Measurements from ENCODE around the gene EGFLAM. TPM values are rescaled to one million over a fixed set of nuclear protein-coding genes. Genes with fewer than 3 reads are reported as not detected.

Gene EGFLAM
- total RNA-seq, 2 experiments from 2014 or later: not detected

DNA sequence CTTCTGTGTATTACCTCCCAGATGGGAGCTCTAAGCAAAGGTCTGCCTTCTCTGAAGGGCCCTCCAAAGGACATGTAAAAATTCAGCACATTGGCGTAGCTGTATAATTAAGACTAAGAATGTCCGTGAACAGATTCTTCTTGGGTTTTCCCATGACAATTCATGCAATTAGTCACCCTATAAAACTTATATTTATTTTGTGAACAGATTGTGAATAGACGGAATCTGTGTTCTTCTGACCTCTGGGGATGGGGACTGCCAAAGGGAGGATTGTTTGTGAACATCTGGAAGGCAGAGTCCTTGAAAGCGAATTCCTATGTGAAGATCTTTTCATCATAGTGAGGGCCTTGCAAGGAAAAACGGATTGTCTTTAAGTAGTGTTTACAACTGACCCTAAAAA lies 111.3 kb downstream of the EGFLAM start:
- peaks cover 11% of the 10 kb centered on the region for H3K4me1 Mint-ChIP-seq (ENCODE audit: low read depth)
- H3K27ac Mint-ChIP-seq: no peak overlapping the region
- TF ChIP-seq CTCF (IDR thresholded peaks at IDR 0.05): no peak
- H3K27me3 Mint-ChIP-seq: peaks cover 1% of the 10 kb centered on the region
- no peaks in the 10 kb centered on the region for H3K9me3 Mint-ChIP-seq
- H3K4me3 Mint-ChIP-seq: no peak overlapping the region
- H3K36me3 Mint-ChIP-seq (ENCODE audit: low read depth): no peaks in the 10 kb centered on the region
- ChIA-PET CTCF (interaction anchor here (2.5 kb wide), 1 partner anchor 13 kb away, joined by 14 read pairs; no protein-coding TSS in a partner anchor), POLR2A (no interaction called here)
- intact Hi-C loops (cut with micrococcal nuclease): no loop called here
- no peak for DNase-seq
- no peak for ATAC-seq

- Mint-ChIP-seq H3K27me3 (peaks cover 1% of the 10 kb centered on the region), H3K9me3 (no peaks in the 10 kb centered on the region), H3K4me1 (ENCODE audit: low read depth) (peaks cover 11% of the 10 kb centered on the region), H3K36me3 (ENCODE audit: low read depth) (no peaks in the 10 kb centered on the region), H3K27ac (no peak overlapping the region), H3K4me3 (no peak overlapping the region)
- DNase-seq: no peak
- no peak for TF ChIP-seq CTCF (IDR thresholded peaks at IDR 0.05)
- ATAC-seq: no peak
- intact Hi-C loops (cut with micrococcal nuclease): no loop called here
- CTCF ChIA-PET: interaction anchor here (2.5 kb wide), 1 partner anchor 12 kb away, joined by 14 read pairs; no protein-coding TSS in a partner anchor
- POLR2A ChIA-PET: no interaction called here
Observed at GRCh38 chr5:38370358-38371100, 112.2 kb downstream of the EGFLAM start.

- no peak overlapping the region for H3K4me3 Mint-ChIP-seq
- ATAC-seq (no peak), DNase-seq (no peak)
- no peak overlapping the region for H3K27ac Mint-ChIP-seq
- no peaks in the 10 kb centered on the region for H3K36me3 Mint-ChIP-seq (ENCODE audit: low read depth)
- ChIA-PET CTCF (interaction anchor here (2.5 kb wide), 1 partner anchor 11 kb away, joined by 14 read pairs; no protein-coding TSS in a partner anchor), POLR2A (no interaction called here)
- TF ChIP-seq CTCF (IDR thresholded peaks at IDR 0.05): no peak
- H3K4me1 Mint-ChIP-seq (ENCODE audit: low read depth): peaks cover 14% of the 10 kb centered on the region
- intact Hi-C loops (cut with micrococcal nuclease): no loop called here
- peaks cover 3% of the 10 kb centered on the region for H3K27me3 Mint-ChIP-seq
- no peaks in the 10 kb centered on the region for H3K9me3 Mint-ChIP-seq
Observed at GRCh38 chr5:38371596-38371995, 113.2 kb downstream of the EGFLAM start.

GRCh38 chr5:38373743-38374142 lies 115.4 kb downstream of the EGFLAM start:
- H3K27ac Mint-ChIP-seq: no peak overlapping the region
- no peak for DNase-seq

More at GRCh38 chr5:38373743-38374142, 115.4 kb downstream of the EGFLAM start:
- ChIA-PET CTCF (no interaction called here), POLR2A (no interaction called here)
- Mint-ChIP-seq H3K4me1 (ENCODE audit: low read depth) (peaks cover 8% of the 10 kb centered on the region), H3K9me3 (no peaks in the 10 kb centered on the region), H3K27me3 (peaks cover 12% of the 10 kb centered on the region), H3K36me3 (ENCODE audit: low read depth) (no peaks in the 10 kb centered on the region), H3K4me3 (no peak overlapping the region)
- no peak for ATAC-seq
- intact Hi-C loops (cut with micrococcal nuclease): no loop called here
- no peak for TF ChIP-seq CTCF (IDR thresholded peaks at IDR 0.05)

Measured in activated CD8-positive, alpha-beta T cell treated with anti-CD3 and anti-CD28 coated beads for 36 hours (primary cell).